IMR-90 (cell line): ENCODE results near the gene FARS2. TPM values are rescaled to one million over a fixed set of nuclear protein-coding genes. Genes with fewer than 3 reads are reported as not detected.

Source experiments
- ATAC-seq: fragments of 200-7000 bp; cut with Tn5 transposase; 2 replicates; pipeline ENCODE4 v1.9.1; 2020; ENCODE audit warnings: low read depth, mild to moderate bottlenecking, moderate library complexity
- BruUV-seq: library from RNA; stranded (reverse); fragments of 400-500 nt; replicated peaks from 2 replicates; lab custom pipeline; 2021; lab: Mats Ljungman, UMichigan
- CTCF ChIA-PET: fragments of 300-600 bp; formaldehyde crosslinking; extraction: SDS; loops from one replicate; lab custom pipeline; 2021; ENCODE audit warnings: antibody characterized with exemption; lab: Yijun Ruan, JAX
- POLR2A ChIA-PET: fragments of 300-600 bp; sonication (Branson Sonifier 250); formaldehyde crosslinking; loops from one replicate; lab custom pipeline; 2022; ENCODE audit warnings: antibody characterized with exemption; ENCODE audit not compliant: unreplicated experiment; lab: Charles Lee
- DNase-seq: peaks from one replicate; pipeline ENCODE4 v3.0.0; 2013
- H2AFZ ChIP-seq: replicated peaks from 2 replicates; pipeline ENCODE3; 2013; ENCODE audit warnings: low read length, mild to moderate bottlenecking; ENCODE audit not compliant: poor library complexity
- H2AK5ac ChIP-seq: 2 replicates; pipeline ENCODE4 v1.6.1; 2013; ENCODE audit warnings: low read depth, low read length, inconsistent platforms
- H2AK9ac ChIP-seq: replicated peaks from 2 replicates; pipeline ENCODE3; 2013; ENCODE audit warnings: mild to moderate bottlenecking, low read depth, low read length, moderate library complexity; ENCODE audit not compliant: poor library complexity
- H2BK120ac ChIP-seq: 2 replicates; pipeline ENCODE4 v1.6.1; 2013; ENCODE audit warnings: low read depth, low read length, inconsistent platforms
- H2BK15ac ChIP-seq: 3 replicates; pipeline ENCODE4 v1.6.1; 2013; ENCODE audit warnings: low read depth, low read length, inconsistent platforms
- H2BK20ac ChIP-seq: 2 replicates; pipeline ENCODE4 v1.6.1; 2013; ENCODE audit warnings: low read depth, mild to moderate bottlenecking, inconsistent platforms, low read length, moderate library complexity
- H2BK5ac ChIP-seq: 2 replicates; pipeline ENCODE4 v1.6.1; 2013; ENCODE audit warnings: mild to moderate bottlenecking, low read depth, low read length, inconsistent platforms; ENCODE audit not compliant: poor library complexity, severe bottlenecking
- H3K14ac ChIP-seq: replicated peaks from 2 replicates; pipeline ENCODE4 v1.6.1; 2013; ENCODE audit warnings: low read depth, low read length, inconsistent platforms
- H3K18ac ChIP-seq: 2 replicates; pipeline ENCODE4 v1.6.1; 2013; ENCODE audit warnings: low read depth, low read length, control low read depth
- H3K23ac ChIP-seq: 2 replicates; pipeline ENCODE4 v1.6.1; 2013; ENCODE audit warnings: low read depth, low read length, inconsistent platforms
- H3K27ac ChIP-seq: 2 replicates; pipeline ENCODE4 v1.5.1; 2013; ENCODE audit warnings: mild to moderate bottlenecking, control low read depth, low read length; ENCODE audit not compliant: insufficient read depth
- H3K27me3 ChIP-seq: 2 replicates; pipeline ENCODE4 v1.6.1; 2013; ENCODE audit warnings: low read length; ENCODE audit not compliant: control insufficient read depth, insufficient read depth
- H3K36me3 ChIP-seq: 2 replicates; pipeline ENCODE4 v1.6.1; 2013; ENCODE audit warnings: low read length, mixed read lengths; ENCODE audit not compliant: control insufficient read depth, insufficient read depth
- H3K4ac ChIP-seq: 2 replicates; pipeline ENCODE4 v1.6.1; 2013; ENCODE audit warnings: low read depth, low read length, inconsistent platforms
- H3K4me1 ChIP-seq: 2 replicates; pipeline ENCODE4 v1.6.1; 2013; ENCODE audit warnings: low read length, mixed read lengths; ENCODE audit not compliant: control insufficient read depth, insufficient read depth
- H3K4me2 ChIP-seq: 2 replicates; pipeline ENCODE4 v1.6.1; 2013; ENCODE audit warnings: low read depth, mild to moderate bottlenecking, control low read depth, low read length, moderate library complexity
- H3K4me3 ChIP-seq: 2 replicates; pipeline ENCODE4 v1.5.1; 2013; ENCODE audit warnings: low read depth, mild to moderate bottlenecking, control low read depth, low read length, moderate library complexity; ENCODE audit not compliant: insufficient read depth
- H3K56ac ChIP-seq: 2 replicates; pipeline ENCODE4 v1.6.1; 2013; ENCODE audit warnings: low read length, inconsistent platforms; ENCODE audit not compliant: insufficient read depth; ENCODE audit errors: extremely low read depth
- H3K79me1 ChIP-seq, 2 experiments: 2 replicates each; pipeline ENCODE4 v1.6.1; 2013; ENCODE audit warnings: low read length in 2 of 2, inconsistent platforms in 1 of 2, low read depth in 1 of 2
- H3K9ac ChIP-seq: 2 replicates; pipeline ENCODE4 v1.6.1; 2013; ENCODE audit warnings: low read depth, low read length, control low read depth
- H3K9me1 ChIP-seq: 2 replicates; pipeline ENCODE4 v1.6.1; 2013; ENCODE audit warnings: low read length, inconsistent platforms; ENCODE audit not compliant: insufficient read depth
- H3K9me3 ChIP-seq: 2 replicates; pipeline ENCODE4 v1.6.1; 2013; ENCODE audit warnings: low read length; ENCODE audit not compliant: control insufficient read depth, insufficient read depth
- H4K20me1 ChIP-seq: 2 replicates; pipeline ENCODE4 v1.6.1; 2013; ENCODE audit warnings: low read length, inconsistent platforms; ENCODE audit not compliant: insufficient read depth
- H4K5ac ChIP-seq: 2 replicates; pipeline ENCODE4 v1.6.1; 2013; ENCODE audit warnings: mild to moderate bottlenecking, low read depth, low read length, control low read depth
- H4K8ac ChIP-seq, 2 experiments: 2 replicates each; pipeline ENCODE4 v1.6.1; 2013; ENCODE audit warnings: low read depth in 2 of 2, low read length in 2 of 2, control low read depth in 1 of 2, inconsistent platforms in 1 of 2
- H4K91ac ChIP-seq: 2 replicates; pipeline ENCODE4 v1.6.1; 2013; ENCODE audit warnings: low read depth, low read length, inconsistent platforms; ENCODE audit not compliant: insufficient read depth
- BHLHE40 ChIP-seq: fragments of 150-350 bp; IDR thresholded peaks from 2 replicates; pipeline ENCODE4 v1.6.1; 2016; ENCODE audit warnings: mild to moderate bottlenecking, low read depth, low read length
- CEBPB ChIP-seq: IDR thresholded peaks from 2 replicates; pipeline ENCODE4 v1.6.1; 2012; ENCODE audit warnings: low read depth, low read length, improper control_type of control experiment
- CHD1 ChIP-seq: IDR thresholded peaks from 2 replicates; pipeline ENCODE4 v1.6.1; 2012; ENCODE audit warnings: low read depth, low read length, improper control_type of control experiment
- FOS ChIP-seq: fragments of 150-350 bp; IDR thresholded peaks from 2 replicates; pipeline ENCODE4 v1.6.1; 2016; ENCODE audit warnings: low read depth, low read length
- MAFK ChIP-seq: IDR thresholded peaks from 2 replicates; pipeline ENCODE4 v1.6.1; 2012; ENCODE audit warnings: low read depth, low read length, improper control_type of control experiment
- MAZ ChIP-seq: IDR thresholded peaks from 2 replicates; pipeline ENCODE4 v1.6.1; 2012; ENCODE audit warnings: low read depth, mild to moderate bottlenecking, low read length, improper control_type of control experiment, moderate library complexity, borderline replicate concordance
- MXI1 ChIP-seq: IDR thresholded peaks from 2 replicates; pipeline ENCODE4 v1.6.1; 2012; ENCODE audit warnings: low read depth, mild to moderate bottlenecking, low read length, moderate library complexity, borderline replicate concordance
- NFE2L2 ChIP-seq: fragments of 150-350 bp; IDR thresholded peaks from 2 replicates; pipeline ENCODE4 v1.6.1; 2016; ENCODE audit warnings: low read depth, mild to moderate bottlenecking, low read length
- POLR2A ChIP-seq: IDR thresholded peaks from 2 replicates; pipeline ENCODE4 v1.6.1; 2012; ENCODE audit warnings: mild to moderate bottlenecking, low read depth, low read length
- RAD21 ChIP-seq: IDR thresholded peaks from 2 replicates; pipeline ENCODE4 v1.6.1; 2012; ENCODE audit warnings: low read length, improper control_type of control experiment
- RCOR1 ChIP-seq: IDR thresholded peaks from 2 replicates; pipeline ENCODE4 v1.6.1; 2012; ENCODE audit warnings: mild to moderate bottlenecking, low read length, improper control_type of control experiment; ENCODE audit not compliant: insufficient replicate concordance
- RFX5 ChIP-seq: IDR thresholded peaks from 2 replicates; pipeline ENCODE4 v1.8.0; 2012; ENCODE audit warnings: low read depth, mild to moderate bottlenecking, low read length, moderate library complexity
- SMC3 ChIP-seq: fragments of 150-350 bp; IDR thresholded peaks from 2 replicates; pipeline ENCODE4 v1.6.1; 2016; ENCODE audit warnings: low read depth, mild to moderate bottlenecking, antibody characterized with exemption, low read length, moderate library complexity
- WGBS, 2 experiments: methylation state at CpG; one replicate each; pipeline versions ENCODE4 v1.1.5 to v1.1.7; 2013; ENCODE audit warnings: missing lambda C conversion rate in 2 of 2; ENCODE audit not compliant: insufficient read length in 1 of 2; ENCODE audit errors: extremely low coverage in 2 of 2; 5-methylcytosine and 5-hydroxymethylcytosine counted together
- dilution Hi-C: fragments of 300-500 bp; cut with HindIII; formaldehyde crosslinking; loops from one replicate; pipeline ENCODE4 v1.14.3; 2018; ENCODE audit warnings: low sequenced_read_pairs; ENCODE audit not compliant: unreplicated experiment
- in situ Hi-C: fragments of 300-500 bp; cut with MboI; formaldehyde crosslinking; loops from 3 replicates; pipeline ENCODE4 v1.14.3; 2019; ENCODE audit warnings: low sequenced_read_pairs, inconsistent platforms, mixed read lengths
- intact Hi-C: fragments of 100-400 bp; cut with micrococcal nuclease; formaldehyde crosslinking; loops from 2 replicates; pipeline ENCODE4 v1.10.0; 2022
- polyA plus RNA-seq, 3 experiments: library from polyadenylated mRNA; depleted of rRNA; stranded (reverse); fragments of >200 nt; gene quantifications; 2 replicates each; pipeline ENCODE4 v1.2.3, GENCODE V29; 2012; ENCODE audit warnings: low replicate concordance in 1 of 3
- total RNA-seq: library from RNA; depleted of rRNA; stranded (reverse); fragments of >200 nt; gene quantifications from 2 replicates; pipeline ENCODE4 v1.2.3, GENCODE V29; 2012
- TF ChIP-seq, protein P1 (sequence below): fragments of 150-350 bp; IDR thresholded peaks from 2 replicates; pipeline ENCODE4 v1.6.1; 2016; ENCODE audit warnings: low read depth, mild to moderate bottlenecking, low read length, moderate library complexity, borderline replicate concordance
- TF ChIP-seq, protein P2 (sequence below): fragments of 150-350 bp; IDR thresholded peaks from 2 replicates; pipeline ENCODE4 v1.6.1; 2017; ENCODE audit warnings: mild to moderate bottlenecking, antibody characterized with exemption, low read length, low read depth
- TF ChIP-seq, protein P3 (sequence below): conservative IDR thresholded peaks from 2 replicates; pipeline ENCODE4 v1.5.1; 2012; ENCODE audit warnings: mild to moderate bottlenecking, low read depth, low read length, improper control_type of control experiment

Gene FARS2
- total and polyA plus RNA-seq, 2 of the 4 experiments (the other 2 are of a cell fraction): 12.1 to 28.9 TPM

DNA sequence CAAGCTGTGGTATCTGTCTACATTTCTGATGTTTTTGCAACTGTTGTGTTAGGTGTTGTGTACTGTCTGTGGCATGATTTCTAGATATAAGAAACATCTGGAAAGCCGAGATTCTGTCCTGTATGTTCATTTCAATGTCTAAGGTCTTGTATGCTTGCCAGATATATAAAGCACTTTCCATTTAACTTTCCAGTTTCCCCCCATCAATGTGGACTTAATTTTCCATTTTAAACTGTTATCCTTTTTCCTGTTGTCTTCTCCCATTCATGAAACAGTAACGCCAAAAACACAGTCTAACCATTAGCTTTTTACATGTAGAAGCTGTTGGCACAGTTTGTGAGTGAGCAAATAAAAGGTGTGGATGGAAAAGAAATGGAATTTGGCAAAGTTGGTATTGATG is 181.6 kb downstream of the FARS2 start:
- Histone ChIP-seq H2AFZ (no peak overlapping the region), H3K27ac (no peak overlapping the region), H3K14ac (0 out of 2 replicates have a peak overlapping the region, but pooled peaks have one; percentile 17), H4K91ac (no peak overlapping the region), H3K4me3 (no peak overlapping the region), H2BK5ac (no peak overlapping the region), H2BK120ac (no peak overlapping the region), H2BK20ac (no peak overlapping the region), H3K56ac (no peak overlapping the region), H3K27me3 (no peaks in the 10 kb centered on the region), H3K9me3 (no peaks in the 10 kb centered on the region), H4K20me1 (no peaks in the 10 kb centered on the region), H3K9me1 (no peaks in the 10 kb centered on the region), H3K79me1 (peaks cover 4 to 5% of the 10 kb centered on the region in 2 experiments; a peak in 2 of 4 replicates), H3K4me2 (no peak overlapping the region), H3K4ac (no peak overlapping the region), H3K9ac (no peak overlapping the region), H2BK15ac (no peak overlapping the region), H4K8ac (no peak overlapping the region), H3K36me3 (no peaks in the 10 kb centered on the region), H4K5ac (no peak overlapping the region), H2AK5ac (no peak overlapping the region), H2AK9ac (no peak overlapping the region), H3K4me1 (peaks cover 2% of the 10 kb centered on the region; the same call in 1 of the 2 replicates), H3K18ac (no peak overlapping the region), H3K23ac (no peak overlapping the region)
- DNase-seq: no peak
- intact Hi-C loops: no loop called here
- no CpG with 5 or more reads among the region's 2 CpGs for WGBS, 2 experiments
- ChIA-PET CTCF (interaction anchor here (2.0 kb wide), 1 partner anchor 20 kb away, joined by 6 read pairs; no protein-coding TSS in a partner anchor), POLR2A (no interaction called here)
- no peak for ATAC-seq
- in situ Hi-C loops: no loop called here
- TF ChIP-seq BHLHE40 (no peak), RFX5 (no peak), RCOR1 (no peak), MAFK (no peak), CEBPB (no peak), MAZ (no peak), MXI1 (no peak), FOS (no peak), NFE2L2 (no peak), POLR2A (no peak), RAD21 (no peak), CHD1 (no peak), SMC3 (no peak)
- TF ChIP-seq, protein P1, sequence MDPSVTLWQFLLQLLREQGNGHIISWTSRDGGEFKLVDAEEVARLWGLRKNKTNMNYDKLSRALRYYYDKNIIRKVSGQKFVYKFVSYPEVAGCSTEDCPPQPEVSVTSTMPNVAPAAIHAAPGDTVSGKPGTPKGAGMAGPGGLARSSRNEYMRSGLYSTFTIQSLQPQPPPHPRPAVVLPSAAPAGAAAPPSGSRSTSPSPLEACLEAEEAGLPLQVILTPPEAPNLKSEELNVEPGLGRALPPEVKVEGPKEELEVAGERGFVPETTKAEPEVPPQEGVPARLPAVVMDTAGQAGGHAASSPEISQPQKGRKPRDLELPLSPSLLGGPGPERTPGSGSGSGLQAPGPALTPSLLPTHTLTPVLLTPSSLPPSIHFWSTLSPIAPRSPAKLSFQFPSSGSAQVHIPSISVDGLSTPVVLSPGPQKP: no peak
- TF ChIP-seq, protein P2, sequence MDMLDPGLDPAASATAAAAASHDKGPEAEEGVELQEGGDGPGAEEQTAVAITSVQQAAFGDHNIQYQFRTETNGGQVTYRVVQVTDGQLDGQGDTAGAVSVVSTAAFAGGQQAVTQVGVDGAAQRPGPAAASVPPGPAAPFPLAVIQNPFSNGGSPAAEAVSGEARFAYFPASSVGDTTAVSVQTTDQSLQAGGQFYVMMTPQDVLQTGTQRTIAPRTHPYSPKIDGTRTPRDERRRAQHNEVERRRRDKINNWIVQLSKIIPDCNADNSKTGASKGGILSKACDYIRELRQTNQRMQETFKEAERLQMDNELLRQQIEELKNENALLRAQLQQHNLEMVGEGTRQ: no peak
- TF ChIP-seq, protein P3, sequence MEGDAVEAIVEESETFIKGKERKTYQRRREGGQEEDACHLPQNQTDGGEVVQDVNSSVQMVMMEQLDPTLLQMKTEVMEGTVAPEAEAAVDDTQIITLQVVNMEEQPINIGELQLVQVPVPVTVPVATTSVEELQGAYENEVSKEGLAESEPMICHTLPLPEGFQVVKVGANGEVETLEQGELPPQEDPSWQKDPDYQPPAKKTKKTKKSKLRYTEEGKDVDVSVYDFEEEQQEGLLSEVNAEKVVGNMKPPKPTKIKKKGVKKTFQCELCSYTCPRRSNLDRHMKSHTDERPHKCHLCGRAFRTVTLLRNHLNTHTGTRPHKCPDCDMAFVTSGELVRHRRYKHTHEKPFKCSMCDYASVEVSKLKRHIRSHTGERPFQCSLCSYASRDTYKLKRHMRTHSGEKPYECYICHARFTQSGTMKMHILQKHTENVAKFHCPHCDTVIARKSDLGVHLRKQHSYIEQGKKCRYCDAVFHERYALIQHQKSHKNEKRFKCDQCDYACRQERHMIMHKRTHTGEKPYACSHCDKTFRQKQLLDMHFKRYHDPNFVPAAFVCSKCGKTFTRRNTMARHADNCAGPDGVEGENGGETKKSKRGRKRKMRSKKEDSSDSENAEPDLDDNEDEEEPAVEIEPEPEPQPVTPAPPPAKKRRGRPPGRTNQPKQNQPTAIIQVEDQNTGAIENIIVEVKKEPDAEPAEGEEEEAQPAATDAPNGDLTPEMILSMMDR: no peak
- BruUV-seq: no TSS peak
- dilution Hi-C loops: no loop called here
